Stimulated activated CD4-positive, alpha-beta T cell treated with anti-CD3 and anti-CD28 coated beads, Interleukin-15, amount 100 ng/mL, for 24 hours (primary cell): Measurements from ENCODE around the gene LVRN.
"Not testable (repeated sequence)": the region's sequence is repeated elsewhere in the genome, so short reads cannot be mapped to it uniquely, and the experiment has no call there.

ENCODE experiments used
- DNase-seq: peaks from one replicate; pipeline ENCODE4 v3.0.0-alpha.2; 2020

The LVRN gene, protein sequence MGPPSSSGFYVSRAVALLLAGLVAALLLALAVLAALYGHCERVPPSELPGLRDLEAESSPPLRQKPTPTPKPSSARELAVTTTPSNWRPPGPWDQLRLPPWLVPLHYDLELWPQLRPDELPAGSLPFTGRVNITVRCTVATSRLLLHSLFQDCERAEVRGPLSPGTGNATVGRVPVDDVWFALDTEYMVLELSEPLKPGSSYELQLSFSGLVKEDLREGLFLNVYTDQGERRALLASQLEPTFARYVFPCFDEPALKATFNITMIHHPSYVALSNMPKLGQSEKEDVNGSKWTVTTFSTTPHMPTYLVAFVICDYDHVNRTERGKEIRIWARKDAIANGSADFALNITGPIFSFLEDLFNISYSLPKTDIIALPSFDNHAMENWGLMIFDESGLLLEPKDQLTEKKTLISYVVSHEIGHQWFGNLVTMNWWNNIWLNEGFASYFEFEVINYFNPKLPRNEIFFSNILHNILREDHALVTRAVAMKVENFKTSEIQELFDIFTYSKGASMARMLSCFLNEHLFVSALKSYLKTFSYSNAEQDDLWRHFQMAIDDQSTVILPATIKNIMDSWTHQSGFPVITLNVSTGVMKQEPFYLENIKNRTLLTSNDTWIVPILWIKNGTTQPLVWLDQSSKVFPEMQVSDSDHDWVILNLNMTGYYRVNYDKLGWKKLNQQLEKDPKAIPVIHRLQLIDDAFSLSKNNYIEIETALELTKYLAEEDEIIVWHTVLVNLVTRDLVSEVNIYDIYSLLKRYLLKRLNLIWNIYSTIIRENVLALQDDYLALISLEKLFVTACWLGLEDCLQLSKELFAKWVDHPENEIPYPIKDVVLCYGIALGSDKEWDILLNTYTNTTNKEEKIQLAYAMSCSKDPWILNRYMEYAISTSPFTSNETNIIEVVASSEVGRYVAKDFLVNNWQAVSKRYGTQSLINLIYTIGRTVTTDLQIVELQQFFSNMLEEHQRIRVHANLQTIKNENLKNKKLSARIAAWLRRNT

DNA sequence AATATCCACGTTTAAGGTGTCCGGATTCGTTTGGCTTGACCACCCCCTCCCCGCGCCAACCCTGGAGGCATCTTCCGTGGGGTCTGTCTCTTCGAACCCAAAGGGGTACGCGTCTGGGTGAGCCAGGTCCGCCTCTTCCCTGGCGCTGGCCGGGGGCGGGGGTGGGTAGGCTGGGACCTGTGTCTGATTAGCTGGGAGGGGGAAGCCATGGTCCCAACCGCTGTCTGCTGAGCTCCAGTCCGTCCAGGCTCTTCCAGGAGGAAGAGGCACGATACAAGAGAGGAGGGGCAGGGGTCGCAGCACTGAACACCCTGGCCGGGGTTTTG lies at the start of gene LVRN:
TSS of gene LVRN (plus strand) at position 237 of the 326 bp plus-strand sequence. CDS start 143 bp downstream, outside the sequence.
- DNase-seq: peak; percentile 1

- DNase-seq: not testable (repeated sequence)
These were observed 48.5 kb upstream of the LVRN start for GRCh38 chr5:115913623-115914400.

- DNase-seq: no peak
These were observed 42.0 kb upstream of the LVRN start for GRCh38 chr5:115920171-115920725.

DNA sequence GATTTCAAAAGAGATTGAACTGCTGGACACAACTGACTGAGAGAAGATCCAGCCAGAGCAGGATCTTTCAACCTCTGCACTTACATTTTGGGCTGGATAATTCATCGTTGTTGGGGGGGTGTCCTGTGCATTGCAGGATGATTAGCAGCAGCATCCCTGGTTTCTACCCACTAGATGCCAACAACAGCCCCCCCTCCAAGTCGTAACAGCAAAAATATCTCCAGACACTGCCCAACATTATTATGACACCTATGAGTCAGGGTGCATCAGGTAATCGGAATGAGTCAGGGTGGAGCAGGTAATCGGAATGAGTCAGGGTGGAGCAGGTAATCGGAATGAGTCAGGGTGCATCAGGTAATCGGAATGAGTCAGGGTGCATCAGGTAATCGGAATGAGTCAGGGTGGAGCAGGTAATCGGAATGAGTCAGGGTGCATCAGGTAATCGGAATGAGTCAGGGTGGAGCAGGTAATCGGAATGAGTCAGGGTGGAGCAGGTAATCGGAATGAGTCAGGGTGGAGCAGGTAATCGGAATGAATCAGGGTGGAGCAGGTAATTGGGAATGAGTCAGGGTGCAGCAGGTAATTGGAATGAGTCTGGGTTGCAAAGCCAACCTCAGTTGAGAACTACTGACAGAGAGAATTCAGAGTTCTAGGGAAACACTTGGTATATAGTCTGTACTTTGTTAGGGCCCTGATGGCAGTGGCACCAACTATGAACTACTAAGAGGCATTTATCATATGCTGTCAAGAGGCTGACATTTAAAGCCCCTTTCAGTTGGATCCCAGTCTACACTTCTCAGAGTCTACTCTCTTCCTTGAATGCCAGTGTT lies 33.5 kb upstream of the LVRN start:
- not testable (repeated sequence) for DNase-seq

GRCh38 chr5:115930171-115930570 lies 32.1 kb upstream of the LVRN start:
- not testable (repeated sequence) for DNase-seq

DNA sequence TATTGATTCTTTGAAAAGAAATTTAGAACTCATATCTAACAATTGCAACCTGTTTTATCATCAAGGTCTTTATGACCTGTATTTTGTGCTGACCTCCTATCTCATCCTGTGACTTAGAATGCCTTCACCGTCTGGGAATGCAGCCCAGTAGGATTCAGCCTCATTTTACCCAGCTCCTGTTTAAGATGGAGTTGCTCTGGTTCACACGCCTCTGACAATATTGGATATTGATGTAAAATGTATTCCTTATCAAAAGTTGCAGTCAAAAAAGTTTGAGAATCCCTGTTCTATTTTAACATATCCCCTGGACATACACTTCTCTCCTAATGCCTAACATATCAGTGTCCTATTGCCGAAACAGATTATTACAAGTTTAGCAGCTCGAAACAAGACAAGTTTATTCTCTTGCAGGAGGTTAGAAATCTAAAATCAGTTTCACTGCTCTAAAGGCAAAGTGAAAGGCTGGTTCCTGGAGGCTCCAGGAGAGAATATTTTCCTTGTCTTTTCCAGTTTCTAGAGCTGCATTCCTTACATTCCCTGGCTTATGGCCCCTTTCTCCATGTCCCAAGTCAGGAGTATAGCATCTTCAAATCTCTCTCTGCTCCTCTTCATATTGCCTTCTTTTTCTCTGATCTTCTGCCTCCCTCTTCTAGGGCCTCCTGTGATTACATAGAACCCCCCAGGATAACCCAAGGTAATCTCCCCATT lies 31.5 kb upstream of the LVRN start:
- no peak for DNase-seq

- DNase-seq: no peak
These were observed 29.3 kb upstream of the LVRN start for GRCh38 chr5:115932991-115933390.

DNA sequence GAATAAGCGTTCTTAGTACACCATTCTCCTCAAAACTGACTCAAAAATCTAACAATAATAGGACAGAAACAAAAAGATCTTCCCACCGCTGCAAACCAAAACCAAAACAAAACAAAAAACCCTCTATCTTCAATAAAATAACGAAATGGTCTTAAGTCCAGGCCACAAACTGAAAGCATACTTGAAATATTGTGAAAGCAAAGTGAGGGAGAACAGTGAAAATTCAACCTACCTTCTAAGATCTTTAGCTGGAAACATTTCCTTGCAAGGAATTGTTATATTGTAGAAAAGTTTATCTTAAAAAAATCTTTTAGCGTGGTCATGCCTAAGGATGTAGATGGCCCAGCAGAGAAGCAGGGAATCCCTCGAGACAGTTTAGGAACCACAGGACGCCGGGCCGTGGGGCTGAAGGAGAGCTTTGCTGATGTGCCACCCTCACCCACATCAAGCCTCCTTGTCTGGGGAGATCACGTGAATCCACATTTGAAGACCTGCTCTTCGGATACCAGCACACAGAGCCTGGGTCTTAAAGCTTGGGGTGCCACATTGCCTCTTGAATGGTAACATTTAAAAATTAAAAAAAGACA lies 27.8 kb upstream of the LVRN start:
- DNase-seq: no peak

- no peak for DNase-seq
These were observed 26.2 kb upstream of the LVRN start for GRCh38 chr5:115936031-115936430.

DNA sequence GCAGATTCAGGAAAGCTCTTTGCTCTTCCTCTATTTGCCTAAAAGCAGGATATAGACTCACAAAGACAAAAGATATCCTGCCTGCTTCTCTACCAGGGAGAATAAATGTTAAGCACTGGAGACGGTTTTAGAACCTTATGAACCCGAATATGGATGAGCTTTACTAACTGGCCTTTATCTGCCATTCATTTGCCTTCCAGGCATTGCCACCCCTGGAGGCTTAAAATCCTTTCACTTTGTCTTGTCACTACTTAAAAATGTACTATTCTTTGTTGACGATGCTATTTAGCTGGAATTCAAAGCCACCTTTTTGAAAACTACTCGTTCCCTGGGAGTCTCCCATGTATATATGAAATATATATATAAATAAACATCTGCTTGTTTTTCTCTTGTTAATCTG lies 23.2 kb upstream of the LVRN start:
- no peak for DNase-seq

- no peak for DNase-seq
These were observed 22.0 kb upstream of the LVRN start for GRCh38 chr5:115940080-115940810.

DNA sequence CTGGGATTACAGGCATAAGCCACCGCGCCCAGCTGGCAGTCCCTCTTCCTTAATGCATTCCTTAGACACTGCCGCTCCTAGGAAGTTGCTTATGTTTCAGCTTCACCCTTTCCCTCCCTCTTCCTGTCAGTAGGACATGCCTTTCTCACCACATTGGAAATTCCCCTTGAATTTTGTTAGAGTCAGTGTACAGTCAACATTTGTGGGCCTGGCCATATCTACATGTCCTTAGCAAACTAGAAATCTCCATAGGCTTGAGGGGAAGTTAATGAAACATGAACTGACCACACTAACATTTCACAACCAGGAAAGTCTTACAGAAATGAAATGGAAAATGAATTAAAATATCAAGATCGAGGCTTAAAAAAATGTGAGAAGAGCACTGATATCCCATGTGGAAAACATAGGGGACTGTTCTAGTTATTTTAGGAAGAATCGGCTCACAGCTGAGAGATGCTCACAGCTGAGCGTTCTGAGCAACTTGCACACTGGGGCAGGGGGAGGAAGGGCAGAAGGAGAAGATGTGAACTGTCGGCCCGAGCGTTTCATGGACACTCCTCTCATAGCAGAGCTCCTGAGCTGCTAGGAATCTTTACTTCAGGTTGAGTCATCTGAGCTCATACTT lies 21.1 kb upstream of the LVRN start:
- no peak for DNase-seq

GRCh38 chr5:115944501-115944900 lies 17.8 kb upstream of the LVRN start:
- DNase-seq: no peak

GRCh38 chr5:115946655-115947054 lies 15.6 kb upstream of the LVRN start:
- no peak for DNase-seq

- DNase-seq: no peak
These were observed 15.0 kb upstream of the LVRN start for GRCh38 chr5:115947260-115947659.

GRCh38 chr5:115948091-115948534 lies 14.2 kb upstream of the LVRN start:
- DNase-seq: no peak

- DNase-seq: no peak
These were observed 13.2 kb upstream of the LVRN start for GRCh38 chr5:115949096-115949495.

DNA sequence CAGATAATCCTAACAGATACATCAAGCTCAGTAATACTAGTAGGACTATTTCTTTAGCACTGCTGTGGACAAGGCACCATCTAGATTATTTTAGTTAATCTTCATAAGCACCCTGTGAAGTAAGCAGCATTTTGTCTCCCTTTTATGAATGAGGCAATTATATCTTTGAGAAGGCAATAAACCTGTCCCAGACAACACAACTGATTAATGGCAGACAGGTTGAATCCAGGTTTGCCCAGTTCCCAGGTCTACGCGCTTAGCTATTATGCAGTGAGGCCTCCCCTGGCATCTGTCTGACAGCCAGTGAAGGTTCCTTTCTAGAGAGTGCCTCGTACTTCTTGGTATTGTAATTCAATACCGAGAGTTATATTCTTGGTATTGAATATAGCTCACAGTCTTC lies 9.7 kb upstream of the LVRN start:
- DNase-seq: no peak

GRCh38 chr5:115954144-115954543 lies 8.1 kb upstream of the LVRN start:
- no peak for DNase-seq
